ENCODE measurements around the gene PSAT1.

Gene PSAT1

GRCh38 chr9:78296893-78297671 lies at the start of gene PSAT1:
Gene PSAT1 (plus strand): TSS chr9:78297125. CDS start chr9:78297211, 86 bp downstream.
- H3K36me3 ChIP-seq (replicated peaks; ENCODE audit: low read depth, low read length): peaks cover 20% of the 10 kb centered on the region
- peak within 1 kb of the TSS; percentile 83 for H2AFZ ChIP-seq (ENCODE audit: low read depth, low read length)
- no peaks in the 10 kb centered on the region for H3K27me3 ChIP-seq (ENCODE audit: low read depth, low read length)
- H3K4me3 ChIP-seq (ENCODE audit: low read length): peak within 1 kb of the TSS; percentile 89
- TF ChIP-seq CTCF (IDR thresholded peaks at IDR 0.05; ENCODE audit: low read depth, low read length): no peak
- no peak for TF ChIP-seq EZH2phosphoT487 (IDR thresholded peaks at IDR 0.05; ENCODE audit: low read depth)
- H3K9ac ChIP-seq (ENCODE audit: low read length): peak within 1 kb of the TSS; percentile 95
- H3K4me2 ChIP-seq (ENCODE audit: low read length): peak within 1 kb of the TSS; percentile 94
- no peaks in the 10 kb centered on the region for H3K9me3 ChIP-seq (ENCODE audit: insufficient read depth, low read length)
- peaks cover 7% of the 10 kb centered on the region; the same call in 1 of the 2 replicates for H4K20me1 ChIP-seq (ENCODE audit: insufficient read depth, low read length)
- H3K27ac ChIP-seq (ENCODE audit: low read length): peak within 1 kb of the TSS; percentile 67
- peaks cover 35% of the 10 kb centered on the region for H3K79me2 ChIP-seq (ENCODE audit: low read length)
- peaks cover 11% of the 10 kb centered on the region for H3K4me1 ChIP-seq (ENCODE audit: low read length)

- no peak for TF ChIP-seq CTCF (IDR thresholded peaks at IDR 0.05; ENCODE audit: low read depth, low read length)
- no peak for TF ChIP-seq EZH2phosphoT487 (IDR thresholded peaks at IDR 0.05; ENCODE audit: low read depth)
- Histone ChIP-seq H3K9me3 (ENCODE audit: insufficient read depth, low read length) (no peaks in the 10 kb centered on the region), H2AFZ (ENCODE audit: low read depth, low read length) (no peak overlapping the region), H4K20me1 (ENCODE audit: insufficient read depth, low read length) (no peaks in the 10 kb centered on the region), H3K9ac (ENCODE audit: low read length) (no peak overlapping the region), H3K79me2 (ENCODE audit: low read length) (no peaks in the 10 kb centered on the region), H3K4me1 (ENCODE audit: low read length) (no peaks in the 10 kb centered on the region), H3K4me2 (ENCODE audit: low read length) (no peak overlapping the region), H3K27ac (ENCODE audit: low read length) (no peak overlapping the region), H3K36me3 (replicated peaks; ENCODE audit: low read depth, low read length) (peaks cover 16% of the 10 kb centered on the region), H3K27me3 (ENCODE audit: low read depth, low read length) (no peaks in the 10 kb centered on the region), H3K4me3 (ENCODE audit: low read length) (no peak overlapping the region)
Observed at GRCh38 chr9:78248635-78249034, 48.3 kb upstream of the PSAT1 start.

- no peaks in the 10 kb centered on the region for H3K79me2 ChIP-seq (ENCODE audit: low read length)
- no peaks in the 10 kb centered on the region for H3K4me1 ChIP-seq (ENCODE audit: low read length)
- H3K9ac ChIP-seq (ENCODE audit: low read length): no peak overlapping the region
- no peak overlapping the region for H3K27ac ChIP-seq (ENCODE audit: low read length)
- no peaks in the 10 kb centered on the region for H3K27me3 ChIP-seq (ENCODE audit: low read depth, low read length)
- TF ChIP-seq EZH2phosphoT487 (IDR thresholded peaks at IDR 0.05; ENCODE audit: low read depth): no peak
- no peak overlapping the region for H3K4me2 ChIP-seq (ENCODE audit: low read length)
- no peaks in the 10 kb centered on the region for H3K9me3 ChIP-seq (ENCODE audit: insufficient read depth, low read length)
- peaks cover 18% of the 10 kb centered on the region for H3K36me3 ChIP-seq (replicated peaks; ENCODE audit: low read depth, low read length)
- no peak overlapping the region for H3K4me3 ChIP-seq (ENCODE audit: low read length)
- H4K20me1 ChIP-seq (ENCODE audit: insufficient read depth, low read length): no peaks in the 10 kb centered on the region
- H2AFZ ChIP-seq (ENCODE audit: low read depth, low read length): no peak overlapping the region
Observed at GRCh38 chr9:78249542-78249941, 47.4 kb upstream of the PSAT1 start.

GRCh38 chr9:78252616-78253015 lies 44.3 kb upstream of the PSAT1 start:
- H3K9me3 ChIP-seq (ENCODE audit: insufficient read depth, low read length): no peaks in the 10 kb centered on the region
- no peaks in the 10 kb centered on the region for H4K20me1 ChIP-seq (ENCODE audit: insufficient read depth, low read length)
- no peak overlapping the region for H2AFZ ChIP-seq (ENCODE audit: low read depth, low read length)
- H3K27me3 ChIP-seq (ENCODE audit: low read depth, low read length): no peaks in the 10 kb centered on the region
- no peaks in the 10 kb centered on the region for H3K79me2 ChIP-seq (ENCODE audit: low read length)
- no peak overlapping the region for H3K27ac ChIP-seq (ENCODE audit: low read length)
- H3K9ac ChIP-seq (ENCODE audit: low read length): no peak overlapping the region
- no peaks in the 10 kb centered on the region for H3K4me1 ChIP-seq (ENCODE audit: low read length)
- H3K36me3 ChIP-seq (replicated peaks; ENCODE audit: low read depth, low read length): peaks cover 16% of the 10 kb centered on the region
- no peak overlapping the region for H3K4me3 ChIP-seq (ENCODE audit: low read length)
- no peak overlapping the region for H3K4me2 ChIP-seq (ENCODE audit: low read length)
- TF ChIP-seq CTCF (IDR thresholded peaks at IDR 0.05; ENCODE audit: low read depth, low read length): no peak
